ENCODE data around the gene KIF26B. TPM values are rescaled to one million over a fixed set of nuclear protein-coding genes. Genes with fewer than 3 reads are reported as not detected.

Gene KIF26B
- total RNA-seq, 1 donor from 2014 or later: 0.49 TPM

DNA sequence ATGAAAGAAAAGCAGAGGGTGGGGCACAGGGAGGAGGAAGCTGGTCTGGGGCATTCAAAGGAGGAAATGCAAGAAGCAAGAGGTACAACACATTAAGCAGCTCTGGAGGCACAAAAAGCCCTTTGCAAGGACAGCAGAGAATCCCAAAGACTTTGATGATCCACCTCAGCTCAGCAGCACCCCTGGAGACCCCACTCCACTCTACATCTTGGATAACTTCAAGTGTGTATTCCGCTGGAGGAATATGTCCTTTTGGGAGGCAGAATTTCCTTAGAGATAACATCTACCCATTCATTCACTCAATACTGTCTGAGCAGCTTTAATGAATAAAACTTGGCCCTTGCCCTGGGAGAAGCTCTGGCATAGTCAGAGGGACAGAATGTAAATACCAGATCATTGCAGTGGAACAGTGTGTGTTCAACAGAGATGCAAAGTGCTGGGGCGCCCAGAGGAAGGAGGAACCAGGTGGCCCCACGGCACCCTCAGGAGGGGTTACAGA is 599.7 kb downstream of the KIF26B start:
- Histone ChIP-seq H3K27ac (no peak overlapping the region), H3K4me3 (no peak overlapping the region), H3K36me3 (no peaks in the 10 kb centered on the region), H3K4me1 (no peaks in the 10 kb centered on the region), H3K27me3 (no peaks in the 10 kb centered on the region), H3K9me3 (no peaks in the 10 kb centered on the region)
- TF ChIP-seq, protein P1, sequence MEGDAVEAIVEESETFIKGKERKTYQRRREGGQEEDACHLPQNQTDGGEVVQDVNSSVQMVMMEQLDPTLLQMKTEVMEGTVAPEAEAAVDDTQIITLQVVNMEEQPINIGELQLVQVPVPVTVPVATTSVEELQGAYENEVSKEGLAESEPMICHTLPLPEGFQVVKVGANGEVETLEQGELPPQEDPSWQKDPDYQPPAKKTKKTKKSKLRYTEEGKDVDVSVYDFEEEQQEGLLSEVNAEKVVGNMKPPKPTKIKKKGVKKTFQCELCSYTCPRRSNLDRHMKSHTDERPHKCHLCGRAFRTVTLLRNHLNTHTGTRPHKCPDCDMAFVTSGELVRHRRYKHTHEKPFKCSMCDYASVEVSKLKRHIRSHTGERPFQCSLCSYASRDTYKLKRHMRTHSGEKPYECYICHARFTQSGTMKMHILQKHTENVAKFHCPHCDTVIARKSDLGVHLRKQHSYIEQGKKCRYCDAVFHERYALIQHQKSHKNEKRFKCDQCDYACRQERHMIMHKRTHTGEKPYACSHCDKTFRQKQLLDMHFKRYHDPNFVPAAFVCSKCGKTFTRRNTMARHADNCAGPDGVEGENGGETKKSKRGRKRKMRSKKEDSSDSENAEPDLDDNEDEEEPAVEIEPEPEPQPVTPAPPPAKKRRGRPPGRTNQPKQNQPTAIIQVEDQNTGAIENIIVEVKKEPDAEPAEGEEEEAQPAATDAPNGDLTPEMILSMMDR (IDR thresholded peaks at IDR 0.05): no peak
- TF ChIP-seq POLR2AphosphoS5 (IDR thresholded peaks at IDR 0.05; ENCODE audit: insufficient read depth in 1 of 2, low read depth in 1 of 2) (no peak), POLR2A (IDR thresholded peaks at IDR 0.05) (no peak)
- DNase-seq (ENCODE audit: extremely low spot score in 2 of 2): no peak
- intact Hi-C loops (cut with DNase I): no loop called here

Small RNA genes within 50 kb of the gene (small RNA-seq; reads per million reads assigned to genes)
- not detected for gene DNAJC19P8
- gene RNU1-132P: not detected
